Activated CD8-positive, alpha-beta memory T cell treated with anti-CD3 and anti-CD28 coated beads for 36 hours (primary cell): ENCODE results near the gene ZNF341. TPM values are rescaled to one million over a fixed set of nuclear protein-coding genes. Genes with fewer than 3 reads are reported as not detected.

ENCODE experiments used
- total RNA-seq, 2 experiments: library from RNA; stranded (reverse); gene quantifications; one replicate each; pipeline ENCODE4 v1.2.3, GENCODE V29; 2021

Gene ZNF341
- total RNA-seq, 2 experiments from 2014 or later: 4.3 to 5.0 TPM

Other genes starting within 250 kb of the ZNF341 start
- 1 to 10 TPM; 7.1 to 7.4 TPM for gene CBFA2T2, start 241.9 kb upstream of the ZNF341 start, total RNA-seq
- gene C20orf144, start 69.7 kb upstream of the ZNF341 start, total RNA-seq: under 1 TPM; 0.21 to 0.32 TPM
- 1 to 10 TPM; 4.2 to 4.7 TPM for gene ACTL10, start 65.1 kb upstream of the ZNF341 start, total RNA-seq
- gene NECAB3, start 57.6 kb upstream of the ZNF341 start, total RNA-seq: 10 to 100 TPM; 17.5 to 20.1 TPM
- 10 to 100 TPM; 79.9 to 80.7 TPM for gene E2F1, start 45.6 kb upstream of the ZNF341 start, total RNA-seq
- 1 to 10 TPM; 7.0 to 7.5 TPM for gene PXMP4, start 11.7 kb upstream of the ZNF341 start, total RNA-seq
- gene CHMP4B, start 79.4 kb downstream of the ZNF341 start, total RNA-seq: 10 to 100 TPM; 84.0 to 87.6 TPM